NB4 (cell line): ENCODE data around the gene AGO4.

ENCODE experiments used
- MYC ChIP-seq: IDR thresholded peaks from 2 replicates; pipeline ENCODE4 v1.6.1; 2011; ENCODE audit warnings: low read depth, low read length
- POLR2A ChIP-seq: IDR thresholded peaks from 2 replicates; pipeline ENCODE4 v1.6.1; 2011; ENCODE audit warnings: mild to moderate bottlenecking; ENCODE audit not compliant: insufficient read length; ENCODE audit errors: extremely low read depth
- TF ChIP-seq, protein P1 (sequence below): IDR thresholded peaks from one replicate; pipeline ENCODE4 v1.5.1; 2012; ENCODE audit warnings: low read depth, low read length
- TF ChIP-seq, protein P2 (sequence below): IDR thresholded peaks from 2 replicates; pipeline ENCODE4 v1.6.1; 2011; ENCODE audit warnings: low read depth, low read length

DNA sequence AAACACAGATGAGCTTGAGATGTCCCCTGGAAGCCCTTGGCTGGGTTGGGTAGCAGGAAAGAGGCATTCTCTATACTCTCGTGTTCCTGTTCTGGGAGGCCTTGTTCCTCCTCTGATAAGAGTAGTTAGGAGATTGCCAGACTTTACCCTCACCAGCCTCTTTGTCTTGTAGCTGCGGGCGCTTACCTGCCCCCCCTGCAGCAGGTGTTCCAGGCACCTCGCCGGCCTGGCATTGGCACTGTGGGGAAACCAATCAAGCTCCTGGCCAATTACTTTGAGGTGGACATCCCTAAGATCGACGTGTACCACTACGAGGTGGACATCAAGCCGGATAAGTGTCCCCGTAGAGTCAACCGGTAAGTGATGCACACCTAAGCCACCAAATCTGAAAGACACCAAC, 80.4 kb downstream of the AGO4 start:
- TF ChIP-seq, protein P1, sequence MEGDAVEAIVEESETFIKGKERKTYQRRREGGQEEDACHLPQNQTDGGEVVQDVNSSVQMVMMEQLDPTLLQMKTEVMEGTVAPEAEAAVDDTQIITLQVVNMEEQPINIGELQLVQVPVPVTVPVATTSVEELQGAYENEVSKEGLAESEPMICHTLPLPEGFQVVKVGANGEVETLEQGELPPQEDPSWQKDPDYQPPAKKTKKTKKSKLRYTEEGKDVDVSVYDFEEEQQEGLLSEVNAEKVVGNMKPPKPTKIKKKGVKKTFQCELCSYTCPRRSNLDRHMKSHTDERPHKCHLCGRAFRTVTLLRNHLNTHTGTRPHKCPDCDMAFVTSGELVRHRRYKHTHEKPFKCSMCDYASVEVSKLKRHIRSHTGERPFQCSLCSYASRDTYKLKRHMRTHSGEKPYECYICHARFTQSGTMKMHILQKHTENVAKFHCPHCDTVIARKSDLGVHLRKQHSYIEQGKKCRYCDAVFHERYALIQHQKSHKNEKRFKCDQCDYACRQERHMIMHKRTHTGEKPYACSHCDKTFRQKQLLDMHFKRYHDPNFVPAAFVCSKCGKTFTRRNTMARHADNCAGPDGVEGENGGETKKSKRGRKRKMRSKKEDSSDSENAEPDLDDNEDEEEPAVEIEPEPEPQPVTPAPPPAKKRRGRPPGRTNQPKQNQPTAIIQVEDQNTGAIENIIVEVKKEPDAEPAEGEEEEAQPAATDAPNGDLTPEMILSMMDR, result no peak
- TF ChIP-seq, protein P2, sequence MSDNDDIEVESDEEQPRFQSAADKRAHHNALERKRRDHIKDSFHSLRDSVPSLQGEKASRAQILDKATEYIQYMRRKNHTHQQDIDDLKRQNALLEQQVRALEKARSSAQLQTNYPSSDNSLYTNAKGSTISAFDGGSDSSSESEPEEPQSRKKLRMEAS, result no peak
- TF ChIP-seq POLR2A (no peak), MYC (no peak)
